ENCODE results near the gene SPTBN5.

Gene SPTBN5

GRCh38 chr15:41821831-41822230 lies 72.0 kb downstream of the SPTBN5 start:
- DNase-seq, result no peak

GRCh38 chr15:41820791-41821423 lies 72.9 kb downstream of the SPTBN5 start:
- DNase-seq, result no peak

GRCh38 chr15:41819455-41820050 lies 74.3 kb downstream of the SPTBN5 start:
- DNase-seq, result no peak

- no peak for DNase-seq
These were observed 76.1 kb downstream of the SPTBN5 start for GRCh38 chr15:41817781-41818180.

- DNase-seq, result no peak
These were observed 76.5 kb downstream of the SPTBN5 start for GRCh38 chr15:41817327-41817726.

- no peak for DNase-seq
These were observed 77.1 kb downstream of the SPTBN5 start for GRCh38 chr15:41816788-41817187.

GRCh38 chr15:41814534-41814933 lies 79.3 kb downstream of the SPTBN5 start:
- DNase-seq, result no peak

GRCh38 chr15:41813426-41813825 lies 80.4 kb downstream of the SPTBN5 start:
- no peak for DNase-seq

GRCh38 chr15:41812820-41813375 lies 81.0 kb downstream of the SPTBN5 start:
- no peak for DNase-seq

- peak; percentile 46 for DNase-seq
These were observed 82.2 kb downstream of the SPTBN5 start for GRCh38 chr15:41811432-41812195.

GRCh38 chr15:41810651-41811431 lies 83.0 kb downstream of the SPTBN5 start:
- DNase-seq, result no peak

GRCh38 chr15:41809526-41810220 lies 84.2 kb downstream of the SPTBN5 start:
- no peak for DNase-seq

GRCh38 chr15:41809121-41809520 lies 84.7 kb downstream of the SPTBN5 start:
- no peak for DNase-seq

- no peak for DNase-seq
These were observed 87.3 kb downstream of the SPTBN5 start for GRCh38 chr15:41806291-41807181.

- no peak for DNase-seq
These were observed 88.1 kb downstream of the SPTBN5 start for GRCh38 chr15:41805711-41806110.

- no peak for DNase-seq
These were observed 88.8 kb downstream of the SPTBN5 start for GRCh38 chr15:41804916-41805666.

- no peak for DNase-seq
These were observed 89.5 kb downstream of the SPTBN5 start for GRCh38 chr15:41804361-41804760.

GRCh38 chr15:41801850-41802455 lies 91.9 kb downstream of the SPTBN5 start:
- DNase-seq, result no peak

GRCh38 chr15:41801185-41801584 lies 92.7 kb downstream of the SPTBN5 start:
- DNase-seq, result no peak

GRCh38 chr15:41799488-41799805 lies 94.4 kb downstream of the SPTBN5 start:
- DNase-seq, result no peak
